ENCODE results near the gene PIP4K2C.

DNA sequence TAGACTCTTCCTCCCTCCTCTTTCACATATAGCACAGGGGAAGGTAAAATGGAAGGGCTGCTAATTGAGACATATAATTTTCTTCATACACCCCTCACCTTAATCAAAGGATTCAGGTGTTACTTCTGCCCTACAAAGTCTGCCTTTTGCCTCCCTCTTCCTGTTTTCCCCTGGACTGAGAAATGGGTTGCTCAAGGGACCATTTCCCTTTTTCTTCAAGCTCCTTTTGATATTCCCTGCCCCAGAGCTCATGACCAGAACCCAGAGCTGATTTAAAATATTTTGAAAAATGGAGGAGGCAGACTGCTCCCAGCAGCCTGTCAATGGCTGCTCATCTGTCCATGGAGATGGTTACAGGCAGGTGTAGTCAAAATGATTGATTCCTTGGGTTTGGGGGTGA is 6.3 kb upstream of the PIP4K2C start:
- no peak for TF ChIP-seq CTCF (IDR thresholded peaks at IDR 0.05; ENCODE audit: insufficient read depth, low read length, poor library complexity, severe bottlenecking)
- TF ChIP-seq EZH2phosphoT487 (conservative IDR thresholded peaks at IDR 0.05; ENCODE audit: low read length): no peak
